ENCODE data around the gene HMGCS2.
"Not testable (repeated sequence)": the region's sequence is repeated elsewhere in the genome, so short reads cannot be mapped to it uniquely, and the experiment has no call there.

GRCh38 chr1:119786473-119787050 is 17.9 kb upstream of the HMGCS2 start:
- not testable (repeated sequence) for TF ChIP-seq POLR2A, CTCF, POLR2AphosphoS5, EP300 (IDR thresholded peaks at IDR 0.05)

All from upper lobe of left lung (tissue), 4 donors.